ENCODE data around the gene ATP11A. TPM values are rescaled to one million over a fixed set of nuclear protein-coding genes. Genes with fewer than 3 reads are reported as not detected.

Gene ATP11A
- total RNA-seq, 1 donor from 2014 or later, result 72.0 TPM

DNA sequence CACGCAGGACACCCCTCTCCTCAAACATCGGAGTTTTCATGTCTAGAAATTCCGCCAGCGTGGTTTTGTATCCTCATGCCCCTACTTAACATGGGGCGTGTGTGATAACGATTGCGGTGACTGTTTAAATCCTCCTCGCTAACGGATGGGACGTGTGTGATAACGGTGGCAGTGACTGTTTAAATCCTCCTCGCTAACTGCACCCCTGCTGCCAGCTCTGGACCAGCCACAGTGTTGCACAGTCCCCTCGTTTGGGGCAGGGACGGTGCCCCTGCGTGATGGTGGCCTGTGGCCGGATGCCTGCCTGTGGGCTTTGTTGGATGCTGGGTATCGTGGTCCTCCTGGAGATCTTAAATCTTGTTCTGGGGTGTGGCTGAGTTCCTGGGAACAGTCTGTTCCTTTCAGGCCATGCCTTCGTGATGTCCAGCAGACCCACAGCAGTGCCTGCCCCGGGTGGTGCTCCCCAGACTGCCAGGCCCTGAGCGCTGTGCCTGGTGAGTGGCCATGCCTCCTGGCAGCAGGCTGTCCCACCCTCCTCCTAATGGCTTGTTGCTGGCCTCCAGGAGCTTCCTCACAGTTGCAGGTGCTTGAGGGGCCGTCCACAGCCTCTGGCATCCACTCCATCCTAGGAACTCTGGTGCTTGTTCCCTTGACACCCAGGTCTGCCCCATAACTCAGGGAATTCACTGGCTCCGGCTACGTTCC, 156.7 kb downstream of the ATP11A start:
- no peak for DNase-seq (ENCODE audit: low spot score)

DNA sequence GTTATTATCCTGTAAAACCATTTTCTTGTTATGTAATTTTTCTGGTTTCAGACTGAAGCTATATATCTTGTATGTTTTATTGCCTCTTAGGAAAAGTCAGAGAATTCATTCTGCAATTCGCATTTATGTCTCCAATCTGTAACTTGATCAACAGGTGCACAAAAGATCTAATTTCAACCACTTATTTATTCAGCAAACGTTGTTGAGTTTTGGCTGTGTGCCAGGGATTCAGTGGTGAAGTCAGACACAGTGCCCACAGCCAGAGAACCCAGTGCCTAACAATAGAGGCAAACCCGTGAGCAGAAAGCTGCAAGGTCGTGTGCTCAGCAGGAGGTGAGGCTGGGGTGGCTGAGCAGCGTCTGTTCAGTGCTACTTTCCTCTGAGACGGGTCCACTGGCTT, 159.7 kb downstream of the ATP11A start:
- no peak for DNase-seq (ENCODE audit: low spot score)
- H3K27ac Mint-ChIP-seq, result no peak overlapping the region

More for the DNA sequence above, 156.7 kb downstream of the ATP11A start:
- peaks cover 6% of the 10 kb centered on the region for H3K9me3 Mint-ChIP-seq
- H3K27ac Mint-ChIP-seq, result no peak overlapping the region
- no peaks in the 10 kb centered on the region for H3K27me3 Mint-ChIP-seq (ENCODE audit: low read depth)
- H3K4me3 Mint-ChIP-seq (ENCODE audit: low read depth), result no peak overlapping the region
- peaks cover 3% of the 10 kb centered on the region for H3K4me1 Mint-ChIP-seq (ENCODE audit: low read depth)
- intact Hi-C loops (cut with micrococcal nuclease), result no loop called here
- H3K36me3 Mint-ChIP-seq (ENCODE audit: low read depth), result peaks cover 56% of the 10 kb centered on the region

DNA sequence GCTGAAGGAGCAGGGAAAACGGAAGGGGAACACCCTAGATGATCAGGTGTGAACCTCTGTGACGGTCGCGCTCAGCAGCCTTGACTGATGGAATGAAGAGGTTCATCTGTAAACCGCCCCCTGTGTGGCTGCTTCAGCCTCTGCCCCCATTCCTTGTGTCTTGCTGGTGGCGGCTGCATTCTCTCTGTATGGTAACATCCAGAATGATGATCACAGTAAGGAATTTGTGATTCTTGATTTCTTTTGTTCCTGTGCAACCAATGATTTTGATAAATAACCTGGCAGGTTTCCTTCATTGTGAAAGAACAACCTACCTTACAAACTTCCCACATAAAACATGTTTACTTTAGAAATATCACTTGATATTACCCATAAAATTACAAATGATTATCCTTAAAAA, 160.4 kb downstream of the ATP11A start:
- no peaks in the 10 kb centered on the region for H3K27me3 Mint-ChIP-seq (ENCODE audit: low read depth)
- no peak overlapping the region for H3K27ac Mint-ChIP-seq
- intact Hi-C loops (cut with micrococcal nuclease), result no loop called here

More for the DNA sequence above, 159.7 kb downstream of the ATP11A start:
- H3K36me3 Mint-ChIP-seq (ENCODE audit: low read depth), result peaks cover 50% of the 10 kb centered on the region
- H3K4me3 Mint-ChIP-seq (ENCODE audit: low read depth), result no peak overlapping the region
- intact Hi-C loops (cut with micrococcal nuclease), result no loop called here
- H3K9me3 Mint-ChIP-seq, result peaks cover 6% of the 10 kb centered on the region
- peaks cover 3% of the 10 kb centered on the region for H3K4me1 Mint-ChIP-seq (ENCODE audit: low read depth)
- no peaks in the 10 kb centered on the region for H3K27me3 Mint-ChIP-seq (ENCODE audit: low read depth)

DNA sequence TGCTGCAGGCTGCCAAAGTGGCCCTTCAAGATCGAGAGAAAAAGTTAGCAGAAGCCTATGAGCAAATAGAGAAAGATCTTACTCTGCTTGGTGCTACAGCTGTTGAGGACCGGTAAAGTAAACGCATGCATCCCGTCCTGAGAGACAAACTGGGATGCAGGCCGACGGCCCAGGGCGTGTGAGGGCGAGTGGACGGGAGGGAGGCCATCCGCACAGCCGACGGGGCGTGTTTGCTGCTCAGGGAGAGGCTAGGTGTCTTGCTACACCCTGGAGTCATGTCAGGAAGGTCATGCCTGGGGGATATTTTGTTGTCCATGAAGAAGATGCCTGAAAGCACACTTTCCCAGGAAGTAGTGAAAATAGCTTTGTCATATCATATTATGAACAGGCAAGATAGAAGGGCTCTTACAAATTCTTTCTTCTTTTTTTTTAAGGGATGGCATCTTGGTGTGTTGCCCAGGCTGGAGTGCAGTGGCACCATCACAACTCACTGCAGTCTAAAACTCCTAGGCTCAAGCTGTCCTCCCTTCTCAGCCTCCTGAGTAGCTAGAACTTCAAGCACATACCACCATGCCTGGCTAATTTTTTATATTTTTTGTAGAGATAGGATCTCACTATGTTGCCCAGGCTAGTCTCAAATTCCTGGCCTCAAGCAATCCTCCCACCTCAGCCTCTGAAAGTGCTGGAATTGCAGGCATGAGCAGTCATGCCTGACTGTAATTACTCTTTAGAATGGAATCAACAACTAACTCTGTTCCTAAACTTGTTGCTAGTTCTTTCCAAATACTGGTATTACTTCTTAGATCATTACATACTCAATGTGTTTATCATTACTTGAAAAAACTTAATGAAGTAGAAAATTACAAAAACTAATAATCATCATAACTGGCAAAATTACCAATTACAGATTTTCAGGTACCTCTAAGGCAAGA, 161.5 kb downstream of the ATP11A start:
- peaks cover 6% of the 10 kb centered on the region for H3K9me3 Mint-ChIP-seq
- intact Hi-C loops (cut with micrococcal nuclease), result no loop called here
- DNase-seq (ENCODE audit: low spot score), result no peak
- H3K27ac Mint-ChIP-seq, result no peak overlapping the region
- peaks cover 62% of the 10 kb centered on the region for H3K36me3 Mint-ChIP-seq (ENCODE audit: low read depth)
- peaks cover 3% of the 10 kb centered on the region for H3K4me1 Mint-ChIP-seq (ENCODE audit: low read depth)
- H3K27me3 Mint-ChIP-seq (ENCODE audit: low read depth), result no peaks in the 10 kb centered on the region
- H3K4me3 Mint-ChIP-seq (ENCODE audit: low read depth), result no peak overlapping the region

More for the DNA sequence above, 160.4 kb downstream of the ATP11A start:
- Mint-ChIP-seq H3K4me1 (ENCODE audit: low read depth) (peaks cover 3% of the 10 kb centered on the region), H3K36me3 (ENCODE audit: low read depth) (peaks cover 55% of the 10 kb centered on the region), H3K4me3 (ENCODE audit: low read depth) (no peak overlapping the region), H3K9me3 (peaks cover 6% of the 10 kb centered on the region)
- no peak for DNase-seq (ENCODE audit: low spot score)

DNA sequence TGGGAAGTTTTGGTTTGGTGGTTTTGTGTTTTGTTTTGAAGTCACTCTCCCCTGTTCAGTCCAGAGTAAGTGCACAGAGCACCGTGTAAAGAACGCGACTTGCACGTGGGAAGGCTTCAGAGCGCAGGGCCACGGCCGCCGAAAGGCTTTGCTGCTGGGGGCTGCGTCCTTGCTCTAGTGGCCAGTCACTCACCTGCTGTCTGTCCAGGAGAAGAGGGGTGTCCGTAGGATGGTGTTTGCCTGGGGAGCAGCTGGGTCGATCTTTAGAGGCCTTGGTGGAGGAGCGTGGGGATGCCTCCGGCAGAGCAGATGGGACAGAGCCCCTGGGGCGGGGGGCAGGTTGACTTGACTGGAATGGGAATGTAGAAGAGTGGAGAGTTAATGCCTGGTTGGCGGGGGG, 162.6 kb downstream of the ATP11A start:
- Mint-ChIP-seq H3K4me1 (ENCODE audit: low read depth) (peaks cover 3% of the 10 kb centered on the region), H3K9me3 (peaks cover 6% of the 10 kb centered on the region), H3K27me3 (ENCODE audit: low read depth) (no peaks in the 10 kb centered on the region), H3K27ac (no peak overlapping the region), H3K4me3 (ENCODE audit: low read depth) (no peak overlapping the region), H3K36me3 (ENCODE audit: low read depth) (peaks cover 62% of the 10 kb centered on the region)
- intact Hi-C loops (cut with micrococcal nuclease), result no loop called here
- DNase-seq (ENCODE audit: low spot score), result no peak

DNA sequence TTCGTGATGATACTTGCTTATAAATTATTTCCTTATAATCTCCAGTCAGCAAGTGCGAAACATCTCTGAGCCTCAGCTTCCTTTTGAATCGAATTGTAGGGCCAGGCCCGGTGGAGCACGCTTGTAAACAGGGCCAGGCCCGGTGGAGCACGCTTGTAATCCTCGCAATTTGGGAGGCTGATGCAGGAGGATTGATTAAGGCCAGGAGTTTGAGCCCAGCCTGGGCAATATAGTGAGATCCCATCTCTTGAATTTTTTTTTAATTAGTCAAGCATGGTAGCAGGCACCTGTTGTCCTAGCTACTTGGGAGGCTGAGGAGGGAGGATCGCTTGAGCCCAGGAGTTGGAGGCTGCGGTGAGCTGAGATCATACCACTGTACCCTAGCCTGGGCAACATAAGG, 163.0 kb downstream of the ATP11A start:
- DNase-seq (ENCODE audit: low spot score), result no peak
- intact Hi-C loops (cut with micrococcal nuclease), result no loop called here
- peaks cover 2% of the 10 kb centered on the region for H3K9me3 Mint-ChIP-seq
- H3K27me3 Mint-ChIP-seq (ENCODE audit: low read depth), result no peaks in the 10 kb centered on the region
- H3K27ac Mint-ChIP-seq, result no peak overlapping the region
- no peak overlapping the region for H3K4me3 Mint-ChIP-seq (ENCODE audit: low read depth)
- H3K36me3 Mint-ChIP-seq (ENCODE audit: low read depth), result peaks cover 58% of the 10 kb centered on the region
- peaks cover 3% of the 10 kb centered on the region for H3K4me1 Mint-ChIP-seq (ENCODE audit: low read depth)

DNA sequence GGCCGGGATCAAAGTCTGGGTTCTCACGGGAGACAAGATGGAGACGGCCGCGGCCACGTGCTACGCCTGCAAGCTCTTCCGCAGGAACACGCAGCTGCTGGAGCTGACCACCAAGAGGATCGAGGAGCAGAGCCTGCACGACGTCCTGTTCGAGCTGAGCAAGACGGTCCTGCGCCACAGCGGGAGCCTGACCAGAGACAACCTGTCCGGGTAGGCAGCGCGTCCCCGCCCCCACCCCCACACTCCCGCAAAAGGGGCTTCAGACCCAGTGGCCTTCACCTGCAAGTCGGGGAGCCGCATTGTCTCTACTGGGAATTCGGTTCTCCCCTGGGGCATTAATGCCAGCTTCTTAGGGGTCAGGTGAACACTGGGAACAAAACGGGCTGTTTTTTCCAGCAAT, 164.5 kb downstream of the ATP11A start:
- intact Hi-C loops (cut with micrococcal nuclease), result no loop called here
- H3K4me3 Mint-ChIP-seq (ENCODE audit: low read depth), result no peak overlapping the region
- peaks cover 59% of the 10 kb centered on the region for H3K36me3 Mint-ChIP-seq (ENCODE audit: low read depth)

DNA sequence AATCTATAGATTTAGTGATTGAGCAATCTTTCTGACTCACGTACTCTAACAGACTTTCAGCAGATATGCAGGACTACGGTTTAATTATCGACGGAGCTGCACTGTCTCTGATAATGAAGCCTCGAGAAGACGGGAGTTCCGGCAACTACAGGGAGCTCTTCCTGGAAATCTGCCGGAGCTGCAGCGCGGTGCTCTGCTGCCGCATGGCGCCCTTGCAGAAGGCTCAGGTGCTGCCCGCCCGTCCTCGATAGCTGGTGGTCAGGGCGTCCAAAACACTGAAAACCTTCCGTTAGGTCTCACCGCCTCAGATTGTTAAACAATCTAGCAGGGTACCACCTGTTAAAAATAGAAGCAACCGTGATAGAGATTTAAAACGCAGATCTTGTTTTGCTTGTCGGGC, 166.0 kb downstream of the ATP11A start:
- Mint-ChIP-seq H3K4me3 (ENCODE audit: low read depth) (no peak overlapping the region), H3K27me3 (ENCODE audit: low read depth) (no peaks in the 10 kb centered on the region), H3K27ac (no peak overlapping the region), H3K36me3 (ENCODE audit: low read depth) (peaks cover 55% of the 10 kb centered on the region), H3K9me3 (no peaks in the 10 kb centered on the region), H3K4me1 (ENCODE audit: low read depth) (no peaks in the 10 kb centered on the region)
- intact Hi-C loops (cut with micrococcal nuclease), result no loop called here
- DNase-seq (ENCODE audit: low spot score), result no peak

More for the DNA sequence above, 164.5 kb downstream of the ATP11A start:
- no peak for DNase-seq (ENCODE audit: low spot score)
- no peaks in the 10 kb centered on the region for H3K27me3 Mint-ChIP-seq (ENCODE audit: low read depth)
- H3K9me3 Mint-ChIP-seq, result no peaks in the 10 kb centered on the region
- no peak overlapping the region for H3K27ac Mint-ChIP-seq
- no peaks in the 10 kb centered on the region for H3K4me1 Mint-ChIP-seq (ENCODE audit: low read depth)

DNA sequence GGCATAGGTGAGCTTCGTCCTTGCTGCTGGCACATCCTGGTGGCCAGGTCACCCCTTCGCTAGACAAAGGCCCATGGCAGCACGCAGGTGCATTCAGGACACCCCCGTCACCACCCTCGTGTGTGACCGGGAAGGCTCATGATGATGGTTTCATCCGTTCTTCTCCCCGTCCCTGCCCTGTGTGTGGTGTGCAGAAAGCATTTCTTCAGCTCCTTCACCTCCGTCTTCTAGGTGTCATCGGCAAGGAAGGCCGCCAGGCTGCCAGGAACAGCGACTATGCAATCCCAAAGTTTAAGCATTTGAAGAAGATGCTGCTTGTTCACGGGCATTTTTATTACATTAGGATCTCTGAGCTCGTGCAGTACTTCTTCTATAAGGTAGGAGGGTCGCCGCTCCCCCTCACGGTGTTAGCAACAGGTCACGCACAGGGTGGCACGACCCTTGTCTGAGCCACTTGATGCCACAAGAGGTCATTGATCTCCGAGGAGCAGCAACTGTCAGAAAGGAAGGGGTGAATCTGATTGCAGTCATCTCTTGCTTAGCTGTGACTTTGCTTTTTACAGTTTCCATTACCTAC, 168.2 kb downstream of the ATP11A start:
- H3K36me3 Mint-ChIP-seq (ENCODE audit: low read depth), result peaks cover 52% of the 10 kb centered on the region

DNA sequence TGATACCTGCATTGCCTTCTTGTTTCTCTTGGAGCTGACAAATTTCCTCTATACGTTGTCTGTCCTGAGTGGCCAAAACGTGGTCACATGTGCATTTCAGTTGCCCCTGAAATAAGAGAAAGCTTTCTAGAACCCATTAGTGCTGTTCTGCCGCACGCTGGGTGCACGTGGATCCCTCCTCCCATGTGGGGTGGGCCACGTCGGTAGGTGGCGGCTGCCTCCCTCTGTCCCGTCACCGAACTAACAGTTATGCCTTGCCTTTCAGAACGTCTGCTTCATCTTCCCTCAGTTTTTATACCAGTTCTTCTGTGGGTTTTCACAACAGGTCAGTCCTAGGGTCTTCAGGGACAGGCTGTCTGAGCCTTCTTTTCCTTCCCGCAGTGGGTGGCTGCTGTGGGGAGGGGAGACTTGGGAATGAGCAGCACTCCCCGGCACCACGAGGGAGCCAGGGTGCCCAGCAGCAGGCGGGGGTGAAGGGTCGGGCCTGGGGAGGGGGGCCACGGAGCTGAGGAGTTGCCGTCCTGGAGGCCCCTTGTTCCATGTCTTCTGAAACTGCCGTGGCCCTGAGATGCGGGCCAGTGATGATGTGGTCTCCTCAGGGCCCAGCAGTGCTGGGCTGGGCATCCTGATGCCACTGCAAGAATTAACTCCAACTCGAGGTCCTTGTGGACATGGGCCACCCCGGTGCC, 169.4 kb downstream of the ATP11A start:
- no peak overlapping the region for H3K4me3 Mint-ChIP-seq (ENCODE audit: low read depth)
- no peak overlapping the region for H3K27ac Mint-ChIP-seq
- intact Hi-C loops (cut with micrococcal nuclease), result no loop called here
- H3K27me3 Mint-ChIP-seq (ENCODE audit: low read depth), result no peaks in the 10 kb centered on the region
- H3K4me1 Mint-ChIP-seq (ENCODE audit: low read depth), result no peaks in the 10 kb centered on the region
- H3K9me3 Mint-ChIP-seq, result no peaks in the 10 kb centered on the region
- DNase-seq (ENCODE audit: low spot score), result no peak
- peaks cover 46% of the 10 kb centered on the region for H3K36me3 Mint-ChIP-seq (ENCODE audit: low read depth)

More for the DNA sequence above, 168.2 kb downstream of the ATP11A start:
- no peak for DNase-seq (ENCODE audit: low spot score)
- Mint-ChIP-seq H3K9me3 (no peaks in the 10 kb centered on the region), H3K27me3 (ENCODE audit: low read depth) (no peaks in the 10 kb centered on the region), H3K27ac (no peak overlapping the region), H3K4me1 (ENCODE audit: low read depth) (no peaks in the 10 kb centered on the region), H3K4me3 (ENCODE audit: low read depth) (no peak overlapping the region)
- intact Hi-C loops (cut with micrococcal nuclease), result no loop called here

DNA sequence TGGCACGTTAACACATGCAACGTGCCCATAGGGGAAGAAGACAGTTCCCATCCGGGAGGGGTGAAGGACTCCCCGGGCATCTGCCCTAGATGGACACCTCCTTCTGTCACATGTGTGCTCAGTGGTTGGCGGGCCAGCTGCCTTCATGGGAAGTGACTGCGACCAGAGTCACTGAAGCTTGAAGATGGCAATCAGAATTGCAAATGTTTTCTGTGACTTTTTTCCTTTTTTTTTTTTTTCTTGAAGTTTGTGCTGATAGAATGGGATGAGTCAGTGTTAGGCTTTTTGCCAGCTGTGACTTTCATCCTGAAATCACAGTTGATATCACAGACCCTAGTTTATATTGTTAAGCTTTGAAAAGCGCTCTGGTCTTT, 170.0 kb downstream of the ATP11A start:
- H3K36me3 Mint-ChIP-seq (ENCODE audit: low read depth), result peaks cover 43% of the 10 kb centered on the region
- no peaks in the 10 kb centered on the region for H3K4me1 Mint-ChIP-seq (ENCODE audit: low read depth)
- H3K9me3 Mint-ChIP-seq, result no peaks in the 10 kb centered on the region
- no peaks in the 10 kb centered on the region for H3K27me3 Mint-ChIP-seq (ENCODE audit: low read depth)
- H3K4me3 Mint-ChIP-seq (ENCODE audit: low read depth), result no peak overlapping the region
- H3K27ac Mint-ChIP-seq, result no peak overlapping the region
- intact Hi-C loops (cut with micrococcal nuclease), result no loop called here
- no peak for DNase-seq (ENCODE audit: low spot score)

DNA sequence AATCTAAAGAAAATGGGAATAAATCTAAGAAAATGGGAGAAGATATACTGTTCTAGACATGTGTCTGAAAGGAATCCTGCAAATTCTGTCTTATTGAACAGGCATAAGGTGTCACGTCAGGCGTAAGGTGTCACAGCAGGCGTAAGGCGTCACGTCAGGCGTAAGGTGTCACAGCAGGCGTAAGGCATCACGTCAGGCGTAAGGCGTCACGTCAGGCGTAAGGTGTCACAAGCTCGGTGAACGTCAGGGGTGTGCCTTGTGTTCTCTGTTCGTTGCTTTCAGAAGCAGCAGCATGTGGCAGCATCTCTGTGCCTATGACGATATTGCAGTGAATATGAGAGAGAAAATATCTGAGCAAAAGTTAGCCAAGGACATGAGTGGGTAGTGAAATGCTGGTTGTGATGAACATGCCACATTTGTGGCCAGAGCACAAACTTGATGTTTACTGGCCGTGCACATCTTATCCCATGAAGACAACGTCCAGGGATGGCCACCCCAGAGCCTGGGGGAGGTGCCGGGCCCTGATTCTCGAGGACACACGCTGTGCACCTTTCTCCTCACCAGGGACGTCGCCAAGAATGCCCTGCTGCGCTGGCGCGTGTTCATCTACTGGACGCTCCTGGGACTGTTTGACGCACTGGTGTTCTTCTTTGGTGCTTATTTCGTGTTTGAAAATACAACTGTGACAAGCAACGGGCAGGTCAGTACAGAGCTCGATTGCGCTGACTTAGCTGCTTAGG, 172.2 kb downstream of the ATP11A start:
- Mint-ChIP-seq H3K4me3 (ENCODE audit: low read depth) (no peak overlapping the region), H3K27ac (no peak overlapping the region), H3K4me1 (ENCODE audit: low read depth) (no peaks in the 10 kb centered on the region), H3K9me3 (no peaks in the 10 kb centered on the region), H3K36me3 (ENCODE audit: low read depth) (peaks cover 35% of the 10 kb centered on the region), H3K27me3 (ENCODE audit: low read depth) (no peaks in the 10 kb centered on the region)
- intact Hi-C loops (cut with micrococcal nuclease), result no loop called here
- DNase-seq (ENCODE audit: low spot score), result no peak

All from activated T-helper 2 cell treated with anti-CD3 and anti-CD28 coated beads, Interferon-gamma antibody, Interleukin-2, Interleukin-4, amounts not matched to agents 10 μg/mL and 5 μg/mL and 100 μg/mL, durations not matched to agents 14 hours and 24 hours and 36 hours (primary cell).